ENCODE measurements around the gene CRLF2. TPM values are rescaled to one million over a fixed set of nuclear protein-coding genes. Genes with fewer than 3 reads are reported as not detected.

CRLF2 gene
- total and polyA plus RNA-seq, 2 donors: 0.20 to 0.48 TPM

DNA sequence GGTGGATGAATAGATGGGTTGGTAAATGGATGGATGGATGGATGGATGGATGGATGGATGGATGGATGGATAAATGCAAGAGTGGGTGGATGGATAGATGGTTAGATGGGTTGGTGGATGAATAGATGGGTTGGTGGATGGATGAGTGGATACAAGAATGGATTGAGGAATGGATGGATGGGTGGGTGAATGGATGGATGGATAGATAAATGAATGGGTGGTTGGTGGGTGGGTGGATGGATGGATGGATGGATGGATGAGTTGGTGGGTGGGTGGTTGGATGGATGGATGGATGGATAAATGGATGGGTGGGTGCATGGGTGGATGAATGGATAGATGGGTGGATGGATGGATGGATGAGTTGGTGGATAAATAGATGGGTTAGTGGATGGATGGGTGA, 13.8 kb upstream of the CRLF2 start:
- H3K4me3 ChIP-seq (ENCODE audit: low read depth, low read length): no peak overlapping the region
- H3K4me1 ChIP-seq (ENCODE audit: insufficient read depth): no peaks in the 10 kb centered on the region
- no peak for DNase-seq (ENCODE audit: extremely low spot score)
- H3K36me3 ChIP-seq (ENCODE audit: insufficient read depth): no peaks in the 10 kb centered on the region
- no peak overlapping the region for H3K27ac ChIP-seq (ENCODE audit: low read depth)

DNA sequence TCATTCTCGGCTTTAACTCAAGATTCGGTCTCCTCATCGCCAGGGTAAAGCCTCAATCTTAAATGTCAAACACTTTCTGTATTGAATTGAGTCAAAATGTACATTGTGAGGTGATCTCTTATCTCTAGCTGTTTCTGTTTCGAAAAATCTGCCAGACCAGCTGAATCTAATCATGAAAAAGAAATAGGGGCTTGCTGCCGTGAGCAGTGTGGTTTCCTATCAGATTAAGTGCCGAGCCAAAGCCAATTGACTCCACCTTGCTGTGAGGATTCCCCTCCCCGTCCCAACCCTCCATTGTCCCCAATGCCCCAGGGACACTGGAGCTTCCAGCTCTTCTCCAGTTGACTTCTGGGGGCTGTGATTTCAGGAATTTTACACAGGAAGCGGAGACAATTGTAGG, 12.5 kb upstream of the CRLF2 start:
- WGBS: 31% methylated on average over 8 of the region's 8 CpGs

DNA sequence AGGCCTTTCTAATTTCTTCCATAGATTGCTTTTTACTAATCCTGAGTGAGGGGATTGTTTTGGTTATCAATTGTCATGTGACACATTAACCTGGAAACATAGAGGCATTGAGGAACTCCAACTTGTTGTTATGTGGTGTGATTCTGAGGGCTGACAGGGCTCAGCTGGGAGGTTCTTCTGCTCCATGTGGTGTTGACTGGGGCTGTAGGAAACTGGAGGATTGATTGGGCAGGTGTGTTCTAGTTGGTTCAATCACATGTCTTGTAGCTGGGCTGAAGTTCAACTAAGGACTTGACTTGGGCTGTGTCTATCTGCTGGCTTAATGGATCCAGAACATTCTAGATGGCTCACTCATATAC, 10.8 kb upstream of the CRLF2 start:
- DNase-seq (ENCODE audit: extremely low spot score): no peak
- H3K4me1 ChIP-seq (ENCODE audit: insufficient read depth): no peaks in the 10 kb centered on the region
- no peak overlapping the region for H3K4me3 ChIP-seq (ENCODE audit: low read depth, low read length)
- H3K36me3 ChIP-seq (ENCODE audit: insufficient read depth): no peaks in the 10 kb centered on the region
- H3K27ac ChIP-seq (ENCODE audit: low read depth): no peak overlapping the region

More for the DNA sequence above, 12.5 kb upstream of the CRLF2 start:
- Histone ChIP-seq H3K27ac (ENCODE audit: low read depth) (no peak overlapping the region), H3K36me3 (ENCODE audit: insufficient read depth) (no peaks in the 10 kb centered on the region), H3K4me3 (ENCODE audit: low read depth, low read length) (no peak overlapping the region), H3K4me1 (ENCODE audit: insufficient read depth) (no peaks in the 10 kb centered on the region)
- DNase-seq (ENCODE audit: extremely low spot score): no peak

DNA sequence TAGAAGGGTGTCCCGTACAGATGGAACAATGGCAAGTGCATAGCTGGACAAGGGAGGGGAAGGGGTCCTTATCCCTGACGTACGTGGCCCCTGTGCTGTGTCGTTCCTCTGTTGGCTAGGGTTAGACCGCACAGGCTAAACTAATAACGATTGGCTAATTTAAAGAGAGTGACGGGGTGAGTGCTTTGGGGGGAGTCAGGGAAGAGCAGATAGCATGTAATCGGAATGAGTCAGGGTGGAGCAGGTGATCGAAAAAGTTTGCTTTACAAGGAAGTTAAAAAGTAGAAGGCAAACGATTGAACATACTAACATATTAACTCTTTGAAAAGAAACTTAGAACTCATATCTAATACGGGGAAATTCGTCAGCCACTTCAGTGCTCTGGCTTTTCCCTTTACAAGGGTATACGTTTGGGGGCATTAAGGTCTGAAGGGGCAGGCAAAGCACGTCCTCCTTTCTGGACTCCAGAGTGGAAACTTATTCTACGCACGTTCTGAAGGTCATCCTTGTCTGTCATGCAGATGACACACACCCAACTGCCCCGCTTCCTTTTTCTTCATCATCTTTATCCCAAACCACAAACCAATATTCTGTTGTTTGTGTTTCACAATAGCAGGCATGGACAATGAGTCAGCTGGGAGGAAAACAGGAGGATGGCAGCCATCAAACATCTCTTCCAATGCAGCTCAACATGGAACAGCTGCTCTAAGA, 10.2 kb upstream of the CRLF2 start:
- Histone ChIP-seq H3K27ac (ENCODE audit: low read depth) (no peak overlapping the region), H3K4me3 (ENCODE audit: low read depth, low read length) (no peak overlapping the region), H3K4me1 (ENCODE audit: insufficient read depth) (no peaks in the 10 kb centered on the region), H3K36me3 (ENCODE audit: insufficient read depth) (no peaks in the 10 kb centered on the region)
- DNase-seq (ENCODE audit: extremely low spot score): no peak
- WGBS: 82% methylated on average over 17 of the region's 17 CpGs

DNA sequence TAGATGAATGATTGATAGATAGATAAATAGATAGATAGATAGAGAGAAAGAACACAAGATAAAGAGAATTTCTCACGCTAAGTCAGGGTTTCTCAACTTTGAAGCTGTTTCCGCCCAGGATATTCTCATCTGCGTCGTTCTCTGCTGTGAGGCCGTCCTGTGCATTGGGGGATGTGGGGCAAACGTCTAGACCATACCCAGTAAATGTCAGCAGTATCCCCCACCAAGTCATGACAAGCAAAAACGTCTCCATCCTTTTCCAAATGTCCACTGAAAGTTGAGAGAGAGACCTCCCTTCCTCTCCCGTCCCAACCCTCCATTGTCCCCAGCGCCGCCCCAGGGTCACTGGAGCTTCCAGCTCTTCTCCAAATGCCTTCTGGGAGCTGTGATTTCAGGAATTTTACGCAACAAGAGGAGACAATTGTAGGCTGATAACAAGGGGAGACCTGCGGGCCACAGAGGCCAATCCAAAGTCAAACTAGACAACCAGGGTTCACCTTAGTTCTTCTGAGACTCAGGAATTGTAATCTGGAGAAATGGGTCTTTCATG, 8.9 kb upstream of the CRLF2 start:
- DNase-seq (ENCODE audit: extremely low spot score): no peak
- Histone ChIP-seq H3K27ac (ENCODE audit: low read depth) (no peak overlapping the region), H3K4me3 (ENCODE audit: low read depth, low read length) (no peak overlapping the region), H3K4me1 (ENCODE audit: insufficient read depth) (no peaks in the 10 kb centered on the region), H3K36me3 (ENCODE audit: insufficient read depth) (no peaks in the 10 kb centered on the region)
- 80% methylated on average over 12 of the region's 12 CpGs for WGBS

DNA sequence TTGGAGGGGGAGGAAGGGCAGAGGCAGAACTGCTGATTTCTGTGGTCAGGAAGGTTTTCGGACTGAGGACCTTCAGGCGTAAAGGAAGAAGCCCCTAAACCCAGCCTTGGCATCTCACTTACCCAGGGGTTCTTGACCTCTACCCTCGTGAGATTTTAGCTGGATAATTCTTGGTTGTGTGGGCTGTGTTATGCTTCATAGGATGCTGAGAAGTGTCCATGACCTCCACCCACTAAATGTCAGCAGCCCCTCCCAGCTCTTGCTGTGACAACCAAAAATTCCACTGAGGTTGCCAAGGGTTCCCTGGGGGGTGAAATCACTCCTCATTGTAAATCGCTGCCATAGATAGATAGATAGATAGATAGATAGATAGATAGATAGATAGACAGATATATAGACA, 5.8 kb upstream of the CRLF2 start:
- WGBS: 79% methylated on average over 4 of the region's 4 CpGs
- no peak overlapping the region for H3K27ac ChIP-seq (ENCODE audit: low read depth)
- DNase-seq (ENCODE audit: extremely low spot score): no peak
- H3K4me3 ChIP-seq (ENCODE audit: low read depth, low read length): no peak overlapping the region
- H3K36me3 ChIP-seq (ENCODE audit: insufficient read depth): no peaks in the 10 kb centered on the region
- H3K4me1 ChIP-seq (ENCODE audit: insufficient read depth): no peaks in the 10 kb centered on the region

DNA sequence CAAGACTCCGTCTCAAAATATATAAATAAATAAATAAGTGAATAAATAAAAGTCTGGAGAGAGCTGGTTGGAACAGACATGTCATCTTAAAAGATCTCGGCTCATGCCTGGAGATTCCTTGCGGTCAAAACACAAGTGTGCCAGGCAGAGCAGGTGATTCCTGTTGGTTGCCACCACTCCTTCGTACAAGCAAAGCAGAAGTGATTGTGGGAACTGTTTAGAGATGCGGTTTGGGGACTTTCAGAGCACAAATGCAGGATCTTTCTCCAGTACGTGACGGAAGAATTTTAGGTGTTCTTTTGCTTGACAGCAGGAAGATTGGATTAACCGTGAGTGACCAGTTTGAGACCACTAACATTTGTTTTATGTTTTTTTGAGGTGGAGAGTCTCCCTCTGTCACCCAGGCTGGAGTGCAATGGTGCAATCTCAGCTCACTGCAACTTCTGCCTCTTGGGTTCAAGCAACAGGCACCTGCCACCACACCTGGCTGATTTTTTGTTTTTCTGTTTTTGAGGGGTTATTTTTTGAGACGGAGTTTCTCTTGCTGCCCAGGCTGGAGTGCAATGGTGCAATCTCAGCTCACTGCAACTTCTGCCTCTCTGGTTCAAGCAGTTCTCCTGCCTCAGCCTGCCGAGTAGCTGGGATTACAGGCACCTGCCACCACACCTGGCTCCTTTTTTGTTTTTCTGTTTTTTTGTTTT, 2.8 kb upstream of the CRLF2 start:
- no peak overlapping the region for H3K27ac ChIP-seq (ENCODE audit: low read depth)
- no peak for DNase-seq (ENCODE audit: extremely low spot score)
- WGBS: 62% methylated on average over 10 of the region's 10 CpGs
- no peaks in the 10 kb centered on the region for H3K4me1 ChIP-seq (ENCODE audit: insufficient read depth)
- H3K4me3 ChIP-seq (ENCODE audit: low read depth, low read length): no peak overlapping the region
- H3K36me3 ChIP-seq (ENCODE audit: insufficient read depth): no peaks in the 10 kb centered on the region

DNA sequence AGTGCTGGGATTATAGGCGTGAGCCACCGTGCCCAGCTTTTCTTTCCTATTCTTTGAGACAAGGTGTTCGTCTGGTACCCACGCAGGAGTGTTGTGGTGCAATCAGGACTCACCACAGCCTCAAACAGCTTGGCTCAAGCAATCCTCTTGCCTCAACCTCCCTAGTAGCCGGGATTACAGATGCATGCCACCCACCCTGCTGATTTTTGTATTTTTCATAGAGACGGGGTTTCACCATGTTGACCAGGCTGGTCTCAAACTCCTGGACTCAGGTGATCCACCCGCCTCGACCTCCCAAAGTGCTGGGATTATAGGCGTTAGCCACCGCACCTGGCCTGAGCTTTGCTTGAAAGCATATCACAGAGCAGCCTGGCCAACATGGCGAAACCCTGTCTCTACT, 1.5 kb upstream of the CRLF2 start:
- 87% methylated on average over 11 of the region's 11 CpGs for WGBS

DNA sequence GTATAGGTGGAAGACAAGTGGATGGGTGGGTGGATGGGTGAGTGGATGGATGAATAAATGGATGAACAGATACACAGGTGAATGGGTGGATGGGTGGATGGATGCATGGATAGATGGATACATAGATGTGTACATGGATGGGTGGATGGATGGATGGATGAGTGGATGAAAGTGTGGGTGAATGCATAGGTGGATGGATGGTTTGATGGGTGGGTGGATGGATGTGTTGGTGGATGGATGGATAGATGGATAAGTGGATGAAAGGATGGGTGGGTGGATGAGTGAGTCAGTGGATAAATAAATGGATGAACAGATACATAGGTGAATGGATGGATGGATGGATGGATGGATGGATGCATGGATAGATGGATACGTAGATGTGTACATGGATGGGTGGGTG, 1.6 kb downstream of the CRLF2 start:
- Histone ChIP-seq H3K27ac (ENCODE audit: low read depth) (no peak overlapping the region), H3K36me3 (ENCODE audit: insufficient read depth) (no peaks in the 10 kb centered on the region), H3K4me3 (ENCODE audit: low read depth, low read length) (no peak overlapping the region), H3K4me1 (ENCODE audit: insufficient read depth) (no peaks in the 10 kb centered on the region)
- WGBS: 90% methylated on average over 1 of the region's 1 CpG
- DNase-seq (ENCODE audit: extremely low spot score): no peak

More for the DNA sequence above, 1.5 kb upstream of the CRLF2 start:
- H3K36me3 ChIP-seq (ENCODE audit: insufficient read depth): no peaks in the 10 kb centered on the region
- H3K4me3 ChIP-seq (ENCODE audit: low read depth, low read length): no peak overlapping the region
- H3K27ac ChIP-seq (ENCODE audit: low read depth): no peak overlapping the region
- DNase-seq (ENCODE audit: extremely low spot score): no peak
- H3K4me1 ChIP-seq (ENCODE audit: insufficient read depth): no peaks in the 10 kb centered on the region

DNA sequence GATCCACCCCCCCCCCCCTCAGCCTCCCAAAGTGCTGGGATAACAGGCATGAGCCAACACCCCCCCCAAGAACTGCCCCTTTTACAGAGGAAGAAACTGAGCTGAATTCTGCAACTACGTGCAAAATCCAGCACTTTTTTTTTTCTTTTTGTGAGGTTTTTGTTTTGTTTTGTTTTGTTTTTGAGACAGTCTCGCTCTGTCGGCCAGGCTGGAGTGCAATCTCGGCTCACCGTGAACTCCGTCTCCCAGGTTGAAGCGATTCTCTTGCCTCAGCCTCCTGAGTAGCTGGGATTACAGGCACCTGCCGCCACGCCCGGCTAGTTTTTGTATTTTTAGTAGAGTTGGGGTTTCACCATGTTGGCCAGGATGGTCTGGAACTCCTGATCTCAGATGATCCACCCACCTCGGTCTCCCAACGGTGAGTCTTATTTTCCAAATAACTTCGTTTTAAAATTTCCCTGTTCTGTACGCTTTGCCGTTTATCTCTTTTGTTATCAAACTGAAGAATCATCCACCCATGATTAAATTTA, 4.9 kb downstream of the CRLF2 start:
- Histone ChIP-seq H3K36me3 (ENCODE audit: insufficient read depth) (no peaks in the 10 kb centered on the region), H3K4me3 (ENCODE audit: low read depth, low read length) (no peak overlapping the region), H3K4me1 (ENCODE audit: insufficient read depth) (no peaks in the 10 kb centered on the region), H3K27ac (ENCODE audit: low read depth) (no peak overlapping the region)
- DNase-seq (ENCODE audit: extremely low spot score): no peak
- WGBS: 46% methylated on average over 15 of the region's 15 CpGs

DNA sequence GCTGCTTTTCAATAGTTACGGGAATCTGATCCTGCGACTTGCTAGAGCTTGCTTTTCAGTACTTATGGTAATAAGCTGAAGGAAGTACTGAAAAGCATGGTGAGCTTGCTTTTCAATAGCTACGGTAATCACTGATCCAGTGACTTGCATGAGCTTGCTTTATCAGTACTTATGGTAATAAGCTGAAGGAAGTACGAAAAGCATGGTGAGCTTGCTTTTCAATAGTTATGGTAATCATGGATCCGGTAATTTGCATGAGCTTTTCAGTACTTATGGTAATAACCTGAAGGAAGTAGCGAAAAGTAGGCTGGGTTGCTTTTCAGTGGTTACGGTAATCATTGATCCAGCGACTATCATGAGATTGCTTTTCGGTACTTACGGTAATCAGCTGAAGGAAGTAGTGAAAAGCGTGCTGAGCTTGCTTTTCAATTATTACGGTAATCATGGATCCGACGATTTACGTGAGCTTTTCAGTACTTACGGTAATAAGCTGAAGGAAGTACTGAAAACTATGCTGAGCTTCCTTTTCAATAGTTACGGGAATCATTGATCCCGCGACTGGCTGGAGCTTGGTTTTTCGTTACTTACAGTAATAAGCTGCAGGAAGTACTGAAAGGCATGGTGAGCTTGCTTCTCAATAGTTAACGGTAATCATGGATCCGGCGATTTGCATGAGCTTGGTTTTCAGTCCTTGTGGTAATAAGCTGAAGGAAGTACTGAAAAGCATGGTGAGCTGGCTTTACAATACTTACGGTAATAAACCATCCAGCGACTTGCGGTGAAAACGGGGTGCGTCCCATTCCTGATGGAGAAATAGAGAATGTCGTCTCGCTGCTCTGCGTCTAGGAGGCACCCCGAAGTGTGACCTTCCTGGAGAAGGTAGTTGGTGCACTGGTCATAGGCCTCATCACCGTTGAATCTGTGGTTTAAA, 6.5 kb downstream of the CRLF2 start:
- Histone ChIP-seq H3K27ac (ENCODE audit: low read depth) (no peak overlapping the region), H3K36me3 (ENCODE audit: insufficient read depth) (no peaks in the 10 kb centered on the region), H3K4me1 (ENCODE audit: insufficient read depth) (no peaks in the 10 kb centered on the region), H3K4me3 (ENCODE audit: low read depth, low read length) (peak overlapping the region; percentile 26)
- 1% methylated on average over 33 of the region's 33 CpGs for WGBS
- DNase-seq (ENCODE audit: extremely low spot score): peak; percentile 79

DNA sequence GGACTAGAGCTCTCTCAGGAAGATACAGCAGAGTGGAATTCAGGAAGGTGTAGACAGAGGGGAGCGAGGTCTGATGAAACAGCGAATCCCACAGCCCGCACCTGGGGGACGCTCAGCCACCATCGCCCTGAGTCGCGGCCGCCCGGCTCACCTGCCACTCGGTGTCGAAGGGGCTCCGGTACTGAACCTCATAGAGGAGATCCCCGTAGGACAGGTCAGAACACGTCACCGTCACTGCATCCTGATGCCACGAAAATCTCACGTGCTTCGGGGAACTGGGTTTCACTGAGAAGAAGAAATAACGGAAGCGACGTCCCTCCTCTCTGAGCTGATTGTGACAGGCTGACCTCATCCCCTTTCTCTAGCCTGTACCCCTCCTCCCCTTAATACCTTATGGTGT, 10.2 kb downstream of the CRLF2 start:
- Histone ChIP-seq H3K4me1 (ENCODE audit: insufficient read depth) (no peaks in the 10 kb centered on the region), H3K36me3 (ENCODE audit: insufficient read depth) (no peaks in the 10 kb centered on the region), H3K4me3 (ENCODE audit: low read depth, low read length) (no peak overlapping the region), H3K27ac (ENCODE audit: low read depth) (no peak overlapping the region)
- DNase-seq (ENCODE audit: extremely low spot score): no peak
- WGBS: 89% methylated on average over 21 of the region's 21 CpGs

DNA sequence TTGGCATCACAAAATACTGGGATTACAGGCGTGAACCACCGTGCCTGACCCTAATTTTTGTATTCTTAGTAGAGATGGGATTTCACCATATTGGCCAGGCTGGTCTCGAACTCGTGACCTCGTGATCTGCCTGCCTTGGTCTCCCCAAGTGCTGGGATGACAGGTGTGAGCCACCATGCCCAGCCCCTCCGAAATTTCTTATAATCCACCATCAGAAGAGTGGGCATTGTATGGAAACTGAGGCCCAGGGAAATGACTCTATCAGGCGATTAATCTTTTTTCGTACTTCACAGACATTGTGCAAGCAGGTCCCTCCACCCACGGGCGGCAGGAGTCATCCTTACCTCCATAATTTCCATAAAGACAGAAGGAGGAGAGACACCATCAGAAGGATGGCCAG, 16.0 kb downstream of the CRLF2 start:
- H3K36me3 ChIP-seq (ENCODE audit: insufficient read depth): no peaks in the 10 kb centered on the region
- no peak overlapping the region for H3K4me3 ChIP-seq (ENCODE audit: low read depth, low read length)
- WGBS: 81% methylated on average over 10 of the region's 10 CpGs
- H3K4me1 ChIP-seq (ENCODE audit: insufficient read depth): no peaks in the 10 kb centered on the region
- H3K27ac ChIP-seq (ENCODE audit: low read depth): no peak overlapping the region
- DNase-seq (ENCODE audit: extremely low spot score): no peak

Data from urinary bladder (tissue), 4 donors.